ENCODE measurements around the gene EFNB2.

EFNB2 gene

DNA sequence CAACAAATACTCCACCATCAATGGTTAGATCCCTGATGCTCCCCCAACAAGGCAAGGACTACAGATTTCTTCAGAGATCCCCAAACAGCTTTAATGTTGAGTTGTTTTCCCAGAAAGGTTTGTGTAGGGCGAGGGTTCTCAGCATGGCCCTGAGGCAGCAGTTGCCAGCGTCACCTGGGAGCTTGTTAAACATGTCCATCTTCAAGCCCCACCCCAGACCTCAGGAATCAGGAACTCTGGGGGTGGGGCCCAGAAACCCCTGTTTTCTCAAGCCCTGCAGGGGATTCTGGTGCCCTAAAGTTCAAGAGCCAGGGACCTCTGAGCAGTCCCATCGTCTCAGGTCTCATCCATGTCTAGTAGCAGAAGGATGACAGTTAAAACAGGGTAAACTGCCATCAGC, 9.6 kb downstream of the EFNB2 start:
- no peak overlapping the region for H2BK120ac ChIP-seq (ENCODE audit: insufficient read depth, low read length, poor library complexity)
- no peak overlapping the region for H3K9ac ChIP-seq (ENCODE audit: low read length)
- H3K14ac ChIP-seq (ENCODE audit: low read length): no peak overlapping the region
- H2AK5ac ChIP-seq (ENCODE audit: low read length): no peak overlapping the region
- H4K91ac ChIP-seq (ENCODE audit: low read depth, low read length): no peak overlapping the region
- no CpG with 5 or more reads among the region's 3 CpGs for WGBS (ENCODE audit: extremely low coverage, insufficient coverage, insufficient read length)
- no peak for DNase-seq
- no peaks in the 10 kb centered on the region for H3K27me3 ChIP-seq (ENCODE audit: insufficient read depth, low read length)
- no peak overlapping the region for H3K4me2 ChIP-seq (ENCODE audit: low read length)
- no peak overlapping the region for H3K4me3 ChIP-seq (ENCODE audit: low read depth, low read length)
- H2BK5ac ChIP-seq (ENCODE audit: low read depth, low read length, poor library complexity): no peak overlapping the region
- H3K36me3 ChIP-seq (ENCODE audit: control insufficient read depth in 1 of 2, insufficient read depth in 2 of 2, low read length in 2 of 2): peaks cover 0 to 3% of the 10 kb centered on the region in 2 experiments
- H3K18ac ChIP-seq (ENCODE audit: low read length): no peak overlapping the region
- peaks cover 16 to 32% of the 10 kb centered on the region in 2 experiments for H3K4me1 ChIP-seq (ENCODE audit: control insufficient read depth in 1 of 2, insufficient read depth in 2 of 2, low read length in 2 of 2)
- no peaks in the 10 kb centered on the region for H3K9me3 ChIP-seq (ENCODE audit: insufficient read depth, low read depth, low read length)
- H3K4ac ChIP-seq (ENCODE audit: low read depth, low read length): peak overlapping the region; percentile 57
- H4K8ac ChIP-seq (ENCODE audit: low read depth, low read length): no peak overlapping the region
- H2BK12ac ChIP-seq (ENCODE audit: low read length): no peak overlapping the region
- no peak overlapping the region for H3K23ac ChIP-seq (ENCODE audit: low read length)
- no peak overlapping the region for H4K12ac ChIP-seq (ENCODE audit: low read depth, low read length)
- peaks cover 24% of the 10 kb centered on the region for H3K79me2 ChIP-seq (ENCODE audit: control insufficient read depth, insufficient read depth, low read length, poor library complexity)
- no peak overlapping the region for H3K27ac ChIP-seq (ENCODE audit: low read depth, low read length)
- H2AFZ ChIP-seq (ENCODE audit: insufficient read depth, low read length, poor library complexity): no peak overlapping the region
- H3K79me1 ChIP-seq (ENCODE audit: low read length): peaks cover 3% of the 10 kb centered on the region

DNA sequence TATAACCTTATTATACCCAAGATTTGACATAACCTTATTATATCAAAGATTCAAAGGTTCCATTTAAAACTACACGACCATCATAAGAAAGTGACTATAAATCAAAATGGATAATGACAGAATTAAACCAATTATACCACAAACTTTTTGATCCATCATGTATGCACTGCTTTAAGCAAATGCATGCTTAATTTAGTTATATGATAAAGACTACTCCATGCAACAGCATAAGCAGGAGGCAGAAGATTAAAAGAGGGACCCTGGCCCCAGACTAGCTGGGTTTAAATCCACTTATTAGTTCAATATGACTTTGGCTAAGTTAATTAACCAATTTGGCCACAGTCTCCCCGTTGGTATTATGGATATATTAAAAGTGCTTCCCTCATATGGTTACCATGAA, 11.4 kb downstream of the EFNB2 start:
- H3K36me3 ChIP-seq (ENCODE audit: control insufficient read depth in 1 of 2, insufficient read depth in 2 of 2, low read length in 2 of 2): peaks cover 0 to 6% of the 10 kb centered on the region in 2 experiments
- no peak for DNase-seq
- H2AFZ ChIP-seq (ENCODE audit: insufficient read depth, low read length, poor library complexity): no peak overlapping the region
- no peak overlapping the region for H2AK5ac ChIP-seq (ENCODE audit: low read length)
- H3K9me3 ChIP-seq (ENCODE audit: insufficient read depth, low read depth, low read length): no peaks in the 10 kb centered on the region
- no peak overlapping the region for H3K23ac ChIP-seq (ENCODE audit: low read length)
- H2BK120ac ChIP-seq (ENCODE audit: insufficient read depth, low read length, poor library complexity): no peak overlapping the region
- no CpG with 5 or more reads among the region's 2 CpGs for WGBS (ENCODE audit: extremely low coverage, insufficient coverage, insufficient read length)
- H4K91ac ChIP-seq (ENCODE audit: low read depth, low read length): no peak overlapping the region
- peaks cover 15 to 30% of the 10 kb centered on the region in 2 experiments for H3K4me1 ChIP-seq (ENCODE audit: control insufficient read depth in 1 of 2, insufficient read depth in 2 of 2, low read length in 2 of 2)
- no peak overlapping the region for H3K18ac ChIP-seq (ENCODE audit: low read length)
- H3K4me3 ChIP-seq (ENCODE audit: low read depth, low read length): no peak overlapping the region
- H3K9ac ChIP-seq (ENCODE audit: low read length): no peak overlapping the region
- H3K27ac ChIP-seq (ENCODE audit: low read depth, low read length): no peak overlapping the region
- peaks cover 24% of the 10 kb centered on the region for H3K79me2 ChIP-seq (ENCODE audit: control insufficient read depth, insufficient read depth, low read length, poor library complexity)
- H3K4ac ChIP-seq (ENCODE audit: low read depth, low read length): no peak overlapping the region
- H3K14ac ChIP-seq (ENCODE audit: low read length): no peak overlapping the region
- no peak overlapping the region for H4K8ac ChIP-seq (ENCODE audit: low read depth, low read length)
- peaks cover 2% of the 10 kb centered on the region for H3K79me1 ChIP-seq (ENCODE audit: low read length)
- no peak overlapping the region for H4K12ac ChIP-seq (ENCODE audit: low read depth, low read length)
- H3K4me2 ChIP-seq (ENCODE audit: low read length): no peak overlapping the region
- H2BK5ac ChIP-seq (ENCODE audit: low read depth, low read length, poor library complexity): no peak overlapping the region
- no peak overlapping the region for H2BK12ac ChIP-seq (ENCODE audit: low read length)
- H3K27me3 ChIP-seq (ENCODE audit: insufficient read depth, low read length): no peaks in the 10 kb centered on the region

DNA sequence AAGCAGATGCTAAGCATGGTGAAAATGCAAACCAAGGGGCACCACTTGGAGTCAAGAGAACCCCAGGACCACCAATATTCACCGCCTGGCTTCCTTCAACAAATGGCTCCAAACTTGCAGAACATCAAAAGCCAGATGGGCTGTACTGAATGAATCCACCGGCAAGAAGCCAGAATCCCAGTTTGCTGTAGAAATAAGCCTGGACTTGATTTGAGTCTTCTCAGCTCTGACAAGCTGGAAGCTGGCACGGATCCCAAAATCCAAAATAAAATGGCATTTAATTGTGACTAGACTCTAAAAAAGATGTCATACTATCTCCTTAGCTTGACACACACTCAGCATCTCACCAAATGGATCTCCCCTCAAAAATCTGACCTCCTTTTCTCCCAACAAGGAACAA, 11.9 kb downstream of the EFNB2 start:
- no peak overlapping the region for H2AFZ ChIP-seq (ENCODE audit: insufficient read depth, low read length, poor library complexity)
- no peak for DNase-seq
- H3K4me1 ChIP-seq (ENCODE audit: control insufficient read depth in 1 of 2, insufficient read depth in 2 of 2, low read length in 2 of 2): peaks cover 12 to 31% of the 10 kb centered on the region in 2 experiments
- no peaks in the 10 kb centered on the region for H3K79me1 ChIP-seq (ENCODE audit: low read length)
- H2AK5ac ChIP-seq (ENCODE audit: low read length): no peak overlapping the region
- H3K4ac ChIP-seq (ENCODE audit: low read depth, low read length): peak overlapping the region; percentile 24
- WGBS (ENCODE audit: extremely low coverage, insufficient coverage, insufficient read length): no CpG with 5 or more reads among the region's 3 CpGs
- no peak overlapping the region for H3K4me3 ChIP-seq (ENCODE audit: low read depth, low read length)
- H3K27me3 ChIP-seq (ENCODE audit: insufficient read depth, low read length): no peaks in the 10 kb centered on the region
- peaks cover 22% of the 10 kb centered on the region for H3K79me2 ChIP-seq (ENCODE audit: control insufficient read depth, insufficient read depth, low read length, poor library complexity)
- H3K14ac ChIP-seq (ENCODE audit: low read length): no peak overlapping the region
- H3K9me3 ChIP-seq (ENCODE audit: insufficient read depth, low read depth, low read length): no peaks in the 10 kb centered on the region
- H3K9ac ChIP-seq (ENCODE audit: low read length): no peak overlapping the region
- no peak overlapping the region for H2BK120ac ChIP-seq (ENCODE audit: insufficient read depth, low read length, poor library complexity)
- no peak overlapping the region for H3K18ac ChIP-seq (ENCODE audit: low read length)
- H3K36me3 ChIP-seq (ENCODE audit: control insufficient read depth in 1 of 2, insufficient read depth in 2 of 2, low read length in 2 of 2): peaks cover 0 to 8% of the 10 kb centered on the region in 2 experiments
- H4K91ac ChIP-seq (ENCODE audit: low read depth, low read length): no peak overlapping the region
- no peak overlapping the region for H4K8ac ChIP-seq (ENCODE audit: low read depth, low read length)
- no peak overlapping the region for H2BK5ac ChIP-seq (ENCODE audit: low read depth, low read length, poor library complexity)
- no peak overlapping the region for H3K23ac ChIP-seq (ENCODE audit: low read length)
- H3K27ac ChIP-seq (ENCODE audit: low read depth, low read length): no peak overlapping the region
- no peak overlapping the region for H3K4me2 ChIP-seq (ENCODE audit: low read length)
- no peak overlapping the region for H2BK12ac ChIP-seq (ENCODE audit: low read length)
- H4K12ac ChIP-seq (ENCODE audit: low read depth, low read length): no peak overlapping the region

DNA sequence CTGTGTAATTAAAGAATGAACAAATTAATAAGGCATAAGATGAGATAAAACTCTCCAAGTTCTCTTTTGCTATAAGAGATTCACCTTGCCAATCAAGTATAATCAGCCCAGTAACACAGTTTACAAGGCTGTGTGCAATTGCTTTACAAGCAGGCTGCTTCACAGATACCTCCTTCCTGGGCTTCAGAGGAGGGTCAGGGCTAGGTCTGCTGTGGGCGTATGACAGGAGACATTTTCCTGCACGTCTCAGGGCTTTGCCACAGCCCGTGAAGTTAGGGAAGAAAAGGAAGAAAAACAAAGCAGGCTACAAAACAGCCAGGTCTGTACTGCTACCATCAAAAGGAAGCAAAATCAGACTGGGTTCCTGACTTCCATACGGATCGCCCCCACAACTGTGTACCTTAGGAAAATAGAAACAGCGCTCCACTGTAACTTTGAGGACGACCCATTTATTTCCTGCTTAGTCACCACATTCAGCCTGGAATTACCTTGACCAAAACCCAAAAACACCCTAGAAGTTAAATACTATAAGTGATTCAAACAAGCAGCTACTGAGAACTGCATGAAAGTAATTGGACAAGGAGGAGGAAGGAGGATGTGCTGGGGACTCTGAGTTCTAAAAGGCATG, 12.4 kb downstream of the EFNB2 start:
- peak overlapping the region; percentile 14 for H3K4me2 ChIP-seq (ENCODE audit: low read length)
- no peak overlapping the region for H4K8ac ChIP-seq (ENCODE audit: low read depth, low read length)
- no peak overlapping the region for H2BK5ac ChIP-seq (ENCODE audit: low read depth, low read length, poor library complexity)
- no peak overlapping the region for H2BK120ac ChIP-seq (ENCODE audit: insufficient read depth, low read length, poor library complexity)
- no peak overlapping the region for H3K18ac ChIP-seq (ENCODE audit: low read length)
- WGBS (ENCODE audit: extremely low coverage, insufficient coverage, insufficient read length): no CpG with 5 or more reads among the region's 7 CpGs
- no peaks in the 10 kb centered on the region for H3K9me3 ChIP-seq (ENCODE audit: insufficient read depth, low read depth, low read length)
- peaks cover 12 to 33% of the 10 kb centered on the region in 2 experiments for H3K4me1 ChIP-seq (ENCODE audit: control insufficient read depth in 1 of 2, insufficient read depth in 2 of 2, low read length in 2 of 2)
- H2BK12ac ChIP-seq (ENCODE audit: low read length): no peak overlapping the region
- peak overlapping the region; percentile 12 for H3K4ac ChIP-seq (ENCODE audit: low read depth, low read length)
- no peak overlapping the region for H4K91ac ChIP-seq (ENCODE audit: low read depth, low read length)
- H3K79me2 ChIP-seq (ENCODE audit: control insufficient read depth, insufficient read depth, low read length, poor library complexity): peaks cover 21% of the 10 kb centered on the region
- H4K12ac ChIP-seq (ENCODE audit: low read depth, low read length): no peak overlapping the region
- H3K4me3 ChIP-seq (ENCODE audit: low read depth, low read length): no peak overlapping the region
- no peak overlapping the region for H3K23ac ChIP-seq (ENCODE audit: low read length)
- H3K27me3 ChIP-seq (ENCODE audit: insufficient read depth, low read length): no peaks in the 10 kb centered on the region
- H2AFZ ChIP-seq (ENCODE audit: insufficient read depth, low read length, poor library complexity): no peak overlapping the region
- no peak overlapping the region for H3K14ac ChIP-seq (ENCODE audit: low read length)
- H3K9ac ChIP-seq (ENCODE audit: low read length): no peak overlapping the region
- H3K79me1 ChIP-seq (ENCODE audit: low read length): no peaks in the 10 kb centered on the region
- H3K36me3 ChIP-seq (ENCODE audit: control insufficient read depth in 1 of 2, insufficient read depth in 2 of 2, low read length in 2 of 2): peaks cover 2 to 8% of the 10 kb centered on the region in 2 experiments
- no peak overlapping the region for H3K27ac ChIP-seq (ENCODE audit: low read depth, low read length)
- DNase-seq: no peak
- no peak overlapping the region for H2AK5ac ChIP-seq (ENCODE audit: low read length)

Measured in trophoblast cell (in vitro differentiated cells and primary cell).